Endothelial cell (in vitro differentiated cells): ENCODE data around the gene SCTR. TPM values are rescaled to one million over a fixed set of nuclear protein-coding genes. Genes with fewer than 3 reads are reported as not detected.

ENCODE experiments used
- DNase-seq: peaks from one replicate; pipeline ENCODE4 v3.0.0; 2021; ENCODE audit warnings: low spot score
- H3K27ac Mint-ChIP-seq: one replicate; pipeline ENCODE4 v1.8.0; 2021; ENCODE audit warnings: mixed read lengths, inconsistent platforms; ENCODE audit not compliant: unreplicated experiment
- H3K27me3 Mint-ChIP-seq: one replicate; pipeline ENCODE4 v1.8.0; 2021; ENCODE audit warnings: mild to moderate bottlenecking, moderate library complexity, mixed read lengths, inconsistent platforms; ENCODE audit not compliant: unreplicated experiment
- H3K36me3 Mint-ChIP-seq: one replicate; pipeline ENCODE4 v1.8.0; 2021; ENCODE audit warnings: mild to moderate bottlenecking, low read depth, mixed read lengths, inconsistent platforms; ENCODE audit not compliant: unreplicated experiment
- H3K4me1 Mint-ChIP-seq: one replicate; pipeline ENCODE4 v1.8.0; 2021; ENCODE audit warnings: mild to moderate bottlenecking, mixed read lengths, inconsistent platforms; ENCODE audit not compliant: unreplicated experiment
- H3K4me3 Mint-ChIP-seq: one replicate; pipeline ENCODE4 v1.8.0; 2021; ENCODE audit warnings: mild to moderate bottlenecking, mixed read lengths, inconsistent platforms; ENCODE audit not compliant: unreplicated experiment
- H3K9me3 Mint-ChIP-seq: one replicate; pipeline ENCODE4 v1.8.0; 2021; ENCODE audit warnings: mixed read lengths, inconsistent platforms; ENCODE audit not compliant: unreplicated experiment
- CTCF ChIP-seq: fragments of 200-600 bp; sonication (generic); IDR thresholded peaks from one replicate; pipeline ENCODE4 v1.5.0; 2021; ENCODE audit warnings: antibody characterized with exemption; ENCODE audit not compliant: unreplicated experiment
- total RNA-seq: library from RNA; stranded (reverse); fragmentation: NEBNext Ultra II Directional; extraction: Animal tissue kit (Norgen Biotek cat#: 25700); gene quantifications from one replicate; pipeline ENCODE4 v1.2.1, GENCODE V29; 2021; ENCODE audit not compliant: unreplicated experiment

SCTR gene
- total RNA-seq, 1 donor from 2014 or later: not detected

GRCh38 chr2:119483395-119483753 lies 40.9 kb downstream of the SCTR start:
- no peak for DNase-seq
- Mint-ChIP-seq H3K27me3 (peaks cover 3% of the 10 kb centered on the region), H3K9me3 (no peaks in the 10 kb centered on the region), H3K27ac (no peak overlapping the region), H3K4me3 (no peak overlapping the region), H3K4me1 (no peaks in the 10 kb centered on the region), H3K36me3 (no peaks in the 10 kb centered on the region)
- TF ChIP-seq CTCF: no peak

- Mint-ChIP-seq H3K4me3 (no peak overlapping the region), H3K36me3 (no peaks in the 10 kb centered on the region), H3K9me3 (no peaks in the 10 kb centered on the region), H3K4me1 (no peaks in the 10 kb centered on the region), H3K27me3 (peaks cover 2% of the 10 kb centered on the region), H3K27ac (no peak overlapping the region)
- no peak for DNase-seq
- TF ChIP-seq CTCF: no peak
These were observed 41.5 kb downstream of the SCTR start for GRCh38 chr2:119482481-119483394.

- Mint-ChIP-seq H3K27me3 (peaks cover 3% of the 10 kb centered on the region), H3K9me3 (no peaks in the 10 kb centered on the region), H3K27ac (no peak overlapping the region), H3K36me3 (no peaks in the 10 kb centered on the region), H3K4me3 (no peak overlapping the region), H3K4me1 (no peaks in the 10 kb centered on the region)
- TF ChIP-seq CTCF: no peak
- no peak for DNase-seq
These were observed 42.5 kb downstream of the SCTR start for GRCh38 chr2:119481501-119482455.

- peaks cover 6% of the 10 kb centered on the region for H3K27me3 Mint-ChIP-seq
- no peak for TF ChIP-seq CTCF
- H3K27ac Mint-ChIP-seq: no peak overlapping the region
- DNase-seq: no peak
- no peaks in the 10 kb centered on the region for H3K36me3 Mint-ChIP-seq
- H3K9me3 Mint-ChIP-seq: no peaks in the 10 kb centered on the region
- no peak overlapping the region for H3K4me3 Mint-ChIP-seq
- H3K4me1 Mint-ChIP-seq: no peaks in the 10 kb centered on the region
These were observed 43.6 kb downstream of the SCTR start for GRCh38 chr2:119480718-119481142.
